Lung (tissue), 12 donors: ENCODE measurements around the gene TRAPPC2. TPM values are rescaled to one million over a fixed set of nuclear protein-coding genes. Genes with fewer than 3 reads are reported as not detected.

Experiments used
- ATAC-seq: fragments of 200-7000 bp; cut with Tn5 transposase; one replicate; pipeline ENCODE4 v1.9.1; 2020; ENCODE audit warnings: moderate number of reproducible peaks; ENCODE audit not compliant: insufficient read depth, low FRiP score
- DNase-seq, 3 donors: peaks; one replicate each; pipeline ENCODE4 v3.0.0-alpha.2; 2013 to 2017
- H3K27ac ChIP-seq, 2 donors: one replicate each; pipeline ENCODE4 v1.5.1; 2013; ENCODE audit warnings: mild to moderate bottlenecking in 2 of 2, moderate library complexity in 2 of 2, control low read depth in 1 of 2, inconsistent platforms in 1 of 2, low read depth in 1 of 2, low read length in 1 of 2
- H3K27me3 ChIP-seq, 3 donors: one replicate each; pipeline ENCODE4 v1.5.1; 2013; ENCODE audit warnings: low read length in 2 of 3; ENCODE audit not compliant: control insufficient read depth in 3 of 3, insufficient read depth in 3 of 3
- H3K36me3 ChIP-seq, 4 donors: one replicate each; pipeline ENCODE4 v1.5.1; 2013; ENCODE audit warnings: low read length in 4 of 4, mild to moderate bottlenecking in 1 of 4, moderate library complexity in 1 of 4; ENCODE audit not compliant: control insufficient read depth in 4 of 4, insufficient read depth in 4 of 4
- H3K4me1 ChIP-seq, 5 donors: one replicate each; pipeline ENCODE4 v1.5.1; 2013; ENCODE audit warnings: low read length in 5 of 5, mild to moderate bottlenecking in 2 of 5, moderate library complexity in 1 of 5; ENCODE audit not compliant: control insufficient read depth in 5 of 5, insufficient read depth in 5 of 5
- H3K4me3 ChIP-seq: one replicate; pipeline ENCODE4 v1.5.1; 2013; ENCODE audit warnings: mild to moderate bottlenecking, control low read depth, moderate library complexity
- H3K9ac ChIP-seq, 2 donors: one replicate each; pipeline ENCODE4 v1.5.1; 2013; ENCODE audit warnings: low read length in 2 of 2, control low read depth in 1 of 2; ENCODE audit not compliant: insufficient read depth in 1 of 2
- H3K9me3 ChIP-seq, 4 donors: one replicate each; pipeline ENCODE4 v1.5.1; 2013; ENCODE audit warnings: low read length in 3 of 4, mild to moderate bottlenecking in 1 of 4, moderate library complexity in 1 of 4; ENCODE audit not compliant: control insufficient read depth in 4 of 4, insufficient read depth in 3 of 4
- CTCF ChIP-seq: IDR thresholded peaks from 2 replicates; pipeline ENCODE4 v1.5.1; 2012; ENCODE audit warnings: mild to moderate bottlenecking; ENCODE audit errors: control extremely low read depth, extremely low read depth
- WGBS, 2 donors: extraction: QIAGEN DNeasy Blood & Tissue Kit; methylation state at CpG; one replicate each; pipeline ENCODE4 v1.1.7; 2013; 5-methylcytosine and 5-hydroxymethylcytosine counted together
- polyA plus RNA-seq, 2 donors: library from polyadenylated mRNA; stranded (reverse); fragments of 200-250 nt; gene quantifications; one replicate each; pipeline ENCODE4 v1.2.1, GENCODE V29; 2013
- total RNA-seq, 2 donors: library from RNA; depleted of rRNA in 1 of 2; stranded (reverse); fragments of >200 nt in 1 of 2; gene quantifications; one replicate each; pipeline ENCODE4 v1.2.1, GENCODE V29; 2014 to 2021
- donor health status: control.
- donor health status: control.
- donor health status: Bipolar disorder and iron deficiency.
- donor health status: healthy.
- donor health status: DM: yes; HTN: yes; CAD: no.

TRAPPC2 gene
- total and polyA plus RNA-seq, 4 donors, result 4.7 to 32.6 (median 10.5) TPM

GRCh38 chrX:13776387-13776786, 42.0 kb upstream of the TRAPPC2 start:
- no peak overlapping the region for H3K4me3 ChIP-seq
- TF ChIP-seq CTCF, result no peak
- peaks cover 0 to 19% (median 9%) of the 10 kb centered on the region in 3 donors for H3K27me3 ChIP-seq
- H3K27ac ChIP-seq, result no peak overlapping the region
- no peak for DNase-seq
- WGBS, 2 donors, result 77 to 78% methylated on average over 4 of the region's 4 CpGs
- peaks cover 0 to 17% (median 7%) of the 10 kb centered on the region in 4 donors for H3K36me3 ChIP-seq
- H3K4me1 ChIP-seq, result no peaks in the 10 kb centered on the region
- no peak overlapping the region for H3K9ac ChIP-seq
- ATAC-seq, result no peak
- H3K9me3 ChIP-seq, result no peaks in the 10 kb centered on the region

- Histone ChIP-seq H3K9me3 (no peaks in the 10 kb centered on the region), H3K27ac (no peak overlapping the region), H3K4me3 (no peak overlapping the region), H3K36me3 (peaks cover 0 to 17% (median 8%) of the 10 kb centered on the region in 4 donors), H3K9ac (no peak overlapping the region), H3K27me3 (peaks cover 0 to 17% (median 10%) of the 10 kb centered on the region in 3 donors), H3K4me1 (no peaks in the 10 kb centered on the region)
- DNase-seq (no peak), ATAC-seq (no peak)
- 96 to 98% methylated on average over 3 of the region's 3 CpGs for WGBS, 2 donors
- TF ChIP-seq CTCF, result no peak
Measured at GRCh38 chrX:13775837-13776236, 41.4 kb upstream of the TRAPPC2 start.

- H3K27me3 ChIP-seq, result peaks cover 0 to 17% (median 12%) of the 10 kb centered on the region in 3 donors
- ATAC-seq, result no peak
- H3K4me3 ChIP-seq, result no peak overlapping the region
- no peak overlapping the region for H3K27ac ChIP-seq
- 96 to 100% methylated on average over 2 of the region's 2 CpGs for WGBS, 2 donors
- no peak for DNase-seq
- no peaks in the 10 kb centered on the region for H3K9me3 ChIP-seq
- no peaks in the 10 kb centered on the region for H3K4me1 ChIP-seq
- no peak for TF ChIP-seq CTCF
- peaks cover 0 to 22% (median 9%) of the 10 kb centered on the region in 4 donors for H3K36me3 ChIP-seq
- H3K9ac ChIP-seq, result no peak overlapping the region
Measured at GRCh38 chrX:13774696-13775095, 40.3 kb upstream of the TRAPPC2 start.

GRCh38 chrX:13770013-13770535, 35.7 kb upstream of the TRAPPC2 start:
- WGBS, 2 donors, result 88% methylated on average over 3 of the region's 3 CpGs
- no peak for ATAC-seq
- peaks cover 0 to 42% (median 12%) of the 10 kb centered on the region in 4 donors for H3K36me3 ChIP-seq

More at GRCh38 chrX:13770013-13770535, 35.7 kb upstream of the TRAPPC2 start:
- peaks cover 0 to 3% (median 0%) of the 10 kb centered on the region in 5 donors for H3K4me1 ChIP-seq
- H3K9ac ChIP-seq, result no peak overlapping the region
- no peaks in the 10 kb centered on the region for H3K9me3 ChIP-seq
- peaks cover 0 to 26% (median 7%) of the 10 kb centered on the region in 3 donors for H3K27me3 ChIP-seq
- DNase-seq, result no peak
- H3K4me3 ChIP-seq, result no peak overlapping the region
- no peak overlapping the region for H3K27ac ChIP-seq
- no peak for TF ChIP-seq CTCF
